ENCODE results near the gene DOCK11.
A peak's percentile ranks its signal among the peaks of the same experiment; 100 is the strongest.

Gene DOCK11

GRCh38 chrX:118534716-118535493, 39.3 kb downstream of the DOCK11 start:
- no peak for DNase-seq

- DNase-seq: no peak
Measured at GRCh38 chrX:118536204-118536603, 40.6 kb downstream of the DOCK11 start.

GRCh38 chrX:118536687-118537461, 41.3 kb downstream of the DOCK11 start:
- peak; percentile 49 for DNase-seq

- no peak for DNase-seq
Measured at GRCh38 chrX:118538386-118538785, 42.8 kb downstream of the DOCK11 start.

GRCh38 chrX:118540342-118540741, 44.7 kb downstream of the DOCK11 start:
- no peak for DNase-seq

- DNase-seq: no peak
Measured at GRCh38 chrX:118541482-118541881, 45.9 kb downstream of the DOCK11 start.

- DNase-seq: no peak
Measured at GRCh38 chrX:118545510-118545909, 49.9 kb downstream of the DOCK11 start.

- no peak for DNase-seq
Measured at GRCh38 chrX:118548841-118549240, 53.2 kb downstream of the DOCK11 start.

- no peak for DNase-seq
Measured at GRCh38 chrX:118550792-118551191, 55.2 kb downstream of the DOCK11 start.

GRCh38 chrX:118551426-118551825, 55.8 kb downstream of the DOCK11 start:
- DNase-seq: no peak

- DNase-seq: no peak
Measured at GRCh38 chrX:118552121-118552900, 56.7 kb downstream of the DOCK11 start.

GRCh38 chrX:118553042-118553710, 57.6 kb downstream of the DOCK11 start:
- no peak for DNase-seq

GRCh38 chrX:118554511-118554910, 58.9 kb downstream of the DOCK11 start:
- DNase-seq: no peak

- DNase-seq: no peak
Measured at GRCh38 chrX:118558926-118559325, 63.3 kb downstream of the DOCK11 start.

- DNase-seq: no peak
Measured at GRCh38 chrX:118560489-118560888, 64.9 kb downstream of the DOCK11 start.

GRCh38 chrX:118562582-118563164, 67.1 kb downstream of the DOCK11 start:
- no peak for DNase-seq

GRCh38 chrX:118564498-118564897, 68.9 kb downstream of the DOCK11 start:
- DNase-seq: no peak

- DNase-seq: no peak
Measured at GRCh38 chrX:118565853-118566252, 70.2 kb downstream of the DOCK11 start.

- no peak for DNase-seq
Measured at GRCh38 chrX:118566359-118566758, 70.7 kb downstream of the DOCK11 start.

GRCh38 chrX:118569676-118570075, 74.1 kb downstream of the DOCK11 start:
- peak; percentile 23 for DNase-seq

- DNase-seq: no peak
Measured at GRCh38 chrX:118570209-118570608, 74.6 kb downstream of the DOCK11 start.

GRCh38 chrX:118571836-118572235, 76.2 kb downstream of the DOCK11 start:
- DNase-seq: no peak

Measured in stimulated activated CD4-positive, alpha-beta T cell treated with anti-CD3 and anti-CD28 coated beads, Interleukin-4, amount 100 ng/mL, for 24 hours (primary cell).